Measurements from ENCODE around the gene ANXA2R.
A peak's percentile ranks its signal among the peaks of the same experiment; 100 is the strongest.

The ANXA2R gene

GRCh38 chr5:42994555-42995359 is 45.4 kb downstream of the ANXA2R start:
- DNase-seq: peak; percentile 75

GRCh38 chr5:42994246-42994554 is 45.9 kb downstream of the ANXA2R start:
- DNase-seq: no peak

- peak; percentile 41 for DNase-seq
Observed at GRCh38 chr5:42993516-42994245, 46.4 kb downstream of the ANXA2R start.

- DNase-seq: peak; percentile 54
Observed at GRCh38 chr5:42992088-42992879, 47.8 kb downstream of the ANXA2R start.

- DNase-seq: no peak
Observed at GRCh38 chr5:42991404-42992087, 48.6 kb downstream of the ANXA2R start.

GRCh38 chr5:42990892-42991291 is 49.2 kb downstream of the ANXA2R start:
- DNase-seq: no peak
